ENCODE results near the gene CAMTA1.

The CAMTA1 gene

DNA sequence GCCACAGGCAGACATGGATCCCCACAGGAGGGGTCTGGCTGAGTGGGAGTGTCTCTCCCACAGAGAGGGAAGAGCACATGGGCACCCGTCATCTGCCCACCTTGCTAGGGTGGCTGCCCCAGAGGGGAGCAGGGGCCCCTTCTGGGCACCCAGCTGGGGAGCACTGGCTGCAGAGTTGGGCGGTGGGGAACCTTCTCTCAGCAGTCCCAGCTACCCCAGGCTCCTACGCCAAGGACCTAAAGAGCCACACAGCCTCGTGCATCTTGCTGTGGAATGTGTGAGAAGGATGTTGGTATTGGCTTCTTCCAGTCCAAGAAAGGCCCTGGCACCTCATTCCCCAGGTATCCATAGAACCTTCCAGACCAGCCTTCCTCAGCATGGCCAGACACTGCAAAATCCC, 735.2 kb downstream of the CAMTA1 start:
- TF ChIP-seq, protein P1, sequence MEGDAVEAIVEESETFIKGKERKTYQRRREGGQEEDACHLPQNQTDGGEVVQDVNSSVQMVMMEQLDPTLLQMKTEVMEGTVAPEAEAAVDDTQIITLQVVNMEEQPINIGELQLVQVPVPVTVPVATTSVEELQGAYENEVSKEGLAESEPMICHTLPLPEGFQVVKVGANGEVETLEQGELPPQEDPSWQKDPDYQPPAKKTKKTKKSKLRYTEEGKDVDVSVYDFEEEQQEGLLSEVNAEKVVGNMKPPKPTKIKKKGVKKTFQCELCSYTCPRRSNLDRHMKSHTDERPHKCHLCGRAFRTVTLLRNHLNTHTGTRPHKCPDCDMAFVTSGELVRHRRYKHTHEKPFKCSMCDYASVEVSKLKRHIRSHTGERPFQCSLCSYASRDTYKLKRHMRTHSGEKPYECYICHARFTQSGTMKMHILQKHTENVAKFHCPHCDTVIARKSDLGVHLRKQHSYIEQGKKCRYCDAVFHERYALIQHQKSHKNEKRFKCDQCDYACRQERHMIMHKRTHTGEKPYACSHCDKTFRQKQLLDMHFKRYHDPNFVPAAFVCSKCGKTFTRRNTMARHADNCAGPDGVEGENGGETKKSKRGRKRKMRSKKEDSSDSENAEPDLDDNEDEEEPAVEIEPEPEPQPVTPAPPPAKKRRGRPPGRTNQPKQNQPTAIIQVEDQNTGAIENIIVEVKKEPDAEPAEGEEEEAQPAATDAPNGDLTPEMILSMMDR (IDR thresholded peaks at IDR 0.05; ENCODE audit: insufficient read depth, low read depth, low read length, missing control alignments): no peak
- no peak overlapping the region for H3K4me3 ChIP-seq (ENCODE audit: low read depth, low read length)
- no peak for DNase-seq (ENCODE audit: low read depth)

DNA sequence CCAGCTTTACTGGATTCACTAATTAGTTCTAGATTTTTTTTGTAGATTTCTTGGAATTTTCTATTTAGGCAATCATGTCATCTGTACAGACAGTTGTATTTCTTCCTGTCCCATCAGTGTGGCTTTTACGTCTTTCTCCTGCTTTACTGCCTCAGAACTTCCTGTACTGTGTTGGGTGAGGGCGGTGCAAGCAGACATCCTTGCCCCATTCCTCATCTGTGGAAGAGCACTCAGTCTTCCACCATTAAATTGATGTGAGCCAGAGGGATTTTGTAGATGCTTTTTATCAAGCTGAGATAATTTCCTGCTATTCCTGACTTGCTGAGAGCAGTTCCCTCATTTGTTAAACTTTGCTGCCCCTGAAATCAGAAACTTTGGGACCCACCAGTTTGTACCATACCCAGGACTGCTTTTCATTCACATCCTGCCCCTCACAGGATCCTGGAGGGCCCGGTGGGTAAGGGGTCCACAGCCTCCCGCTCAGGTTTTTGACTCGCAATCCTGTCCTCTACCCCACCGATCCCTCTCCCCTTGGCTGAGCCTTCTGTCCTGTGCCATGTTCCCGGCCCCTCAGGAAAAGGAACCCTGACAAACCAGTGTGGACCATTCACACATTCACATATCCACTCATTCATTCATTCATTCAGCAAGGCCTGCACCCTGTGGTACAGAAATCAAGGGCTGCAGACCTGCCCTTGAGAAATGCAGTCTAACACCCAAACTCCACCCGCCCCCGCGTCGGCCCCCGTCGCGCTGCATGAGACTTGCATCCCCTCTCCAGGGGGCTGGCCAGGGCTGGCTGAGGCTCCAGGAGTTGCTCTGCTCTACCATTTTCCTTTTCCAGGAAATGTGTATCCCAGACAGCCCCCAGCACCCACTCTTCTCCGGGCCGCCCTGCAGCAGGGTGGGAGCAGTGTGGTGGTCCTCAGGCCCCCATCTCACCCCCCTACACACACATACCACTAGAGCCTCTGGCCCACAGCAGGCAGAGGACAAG, 739.4 kb downstream of the CAMTA1 start:
- DNase-seq (ENCODE audit: low read depth): no peak
- no peak overlapping the region for H3K4me3 ChIP-seq (ENCODE audit: low read depth, low read length)
- TF ChIP-seq, protein P1 (IDR thresholded peaks at IDR 0.05; ENCODE audit: insufficient read depth, low read depth, low read length, missing control alignments): no peak

DNA sequence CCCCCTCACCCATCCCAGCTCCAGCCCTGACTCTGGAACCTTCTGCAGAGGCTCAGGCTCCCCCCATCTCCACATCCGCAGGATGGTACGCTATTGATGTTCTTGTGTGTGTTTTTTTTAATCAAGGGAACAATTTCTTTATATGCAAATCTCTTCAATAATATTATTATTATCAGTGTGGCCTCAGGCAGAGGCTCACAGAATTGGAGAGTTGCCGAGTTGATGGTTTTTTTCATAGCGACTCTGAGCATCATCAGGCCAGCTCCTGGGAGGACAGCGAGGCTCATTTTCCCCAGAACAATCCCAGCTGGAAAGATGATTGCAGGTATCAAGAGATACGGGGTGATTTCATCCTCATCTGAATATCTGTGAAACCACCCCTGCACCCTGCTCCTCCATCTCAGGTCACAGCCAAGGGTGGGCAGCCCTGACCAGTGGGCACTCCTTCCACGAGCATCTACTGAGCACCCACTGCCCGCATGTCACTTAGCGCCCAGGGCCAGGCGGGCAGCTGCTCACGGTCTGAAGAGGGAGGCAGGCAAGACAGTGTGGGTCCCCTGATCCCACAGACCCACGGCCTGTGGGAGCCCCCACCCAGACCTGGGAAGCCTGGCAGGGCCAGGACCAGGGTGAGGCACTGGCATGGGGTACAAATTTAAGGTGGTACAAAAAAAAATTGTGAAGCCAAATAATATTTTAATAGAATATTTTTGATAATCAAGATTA, 740.2 kb downstream of the CAMTA1 start:
- H3K4me3 ChIP-seq (ENCODE audit: low read depth, low read length): no peak overlapping the region
- TF ChIP-seq, protein P1 (IDR thresholded peaks at IDR 0.05; ENCODE audit: insufficient read depth, low read depth, low read length, missing control alignments): no peak
- no peak for DNase-seq (ENCODE audit: low read depth)

DNA sequence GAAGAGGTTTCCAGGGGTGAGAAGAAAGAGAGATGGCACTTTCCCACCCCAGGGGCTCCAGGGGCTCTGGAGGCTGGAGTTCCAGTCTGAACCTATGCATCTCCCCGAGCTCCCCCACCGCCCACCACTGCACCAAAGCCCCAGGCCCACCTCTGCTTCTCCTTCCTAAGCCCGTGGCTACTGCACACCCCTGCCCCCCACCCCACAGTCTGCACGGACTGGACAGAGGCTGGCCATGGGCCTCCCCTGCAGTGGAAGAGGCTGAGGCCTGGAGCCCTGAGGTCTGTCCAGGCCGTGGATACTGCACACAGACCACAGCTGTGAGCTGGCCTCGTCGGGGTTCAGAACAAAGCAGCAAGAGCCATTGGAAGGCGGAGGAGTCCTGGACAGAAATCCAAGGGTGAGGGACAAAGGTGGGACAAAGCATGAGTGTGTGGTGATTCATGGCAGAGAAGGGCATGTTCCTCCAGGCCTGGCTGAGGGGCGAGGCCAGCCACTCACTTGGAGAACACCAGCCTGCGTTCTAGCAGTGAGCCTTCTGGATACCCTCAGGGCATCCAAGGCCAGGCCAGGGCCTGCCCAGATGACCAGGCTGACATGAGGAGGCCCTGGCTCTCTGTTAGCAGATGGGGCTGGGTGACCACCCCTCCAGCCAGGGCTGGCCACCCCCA, 741.1 kb downstream of the CAMTA1 start:
- TF ChIP-seq, protein P1 (IDR thresholded peaks at IDR 0.05; ENCODE audit: insufficient read depth, low read depth, low read length, missing control alignments): no peak
- no peak overlapping the region for H3K4me3 ChIP-seq (ENCODE audit: low read depth, low read length)
- no peak for DNase-seq (ENCODE audit: low read depth)

DNA sequence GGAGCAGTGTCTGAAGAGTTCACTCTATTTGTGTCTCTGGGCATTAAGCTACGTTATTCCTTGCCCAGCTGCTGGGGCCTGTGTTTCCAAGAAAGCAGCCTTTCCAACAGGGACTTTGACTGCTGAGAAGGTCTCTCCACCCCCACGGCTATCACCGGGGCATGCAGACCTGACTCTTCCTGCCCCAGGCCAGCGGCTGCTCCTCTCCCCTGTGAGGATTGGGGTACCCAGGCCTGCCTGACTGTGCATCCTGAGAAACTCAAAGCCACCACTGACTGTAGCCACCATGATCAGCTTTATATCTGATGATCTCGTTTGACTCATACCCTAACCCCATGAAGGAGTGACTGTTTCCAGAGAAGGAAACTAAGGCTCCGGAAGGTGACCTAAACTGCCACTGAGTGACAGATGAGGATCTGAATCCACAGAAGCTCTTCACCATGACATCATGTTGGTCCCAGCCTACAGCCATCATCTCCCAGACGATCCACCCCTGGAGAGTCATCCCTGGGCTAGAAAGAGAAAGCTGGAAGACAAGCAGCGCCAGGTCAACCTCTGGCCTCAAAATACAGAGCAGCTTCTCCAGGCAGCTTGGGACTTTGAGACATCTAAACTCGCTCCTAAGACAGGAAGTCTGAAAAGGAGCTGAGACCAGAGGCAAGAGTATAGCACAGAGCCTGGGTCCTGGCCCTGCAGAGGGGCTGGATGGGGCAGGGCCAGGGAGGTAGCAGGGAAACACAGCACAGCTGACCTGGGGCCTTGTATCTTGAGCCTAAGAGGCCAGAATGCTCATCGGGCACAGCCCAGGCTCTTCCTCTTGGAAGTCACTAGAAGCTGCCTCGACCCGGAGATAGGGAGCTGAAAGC, 741.8 kb downstream of the CAMTA1 start:
- DNase-seq (ENCODE audit: low read depth): no peak
- H3K4me3 ChIP-seq (ENCODE audit: low read depth, low read length): no peak overlapping the region
- TF ChIP-seq, protein P1 (IDR thresholded peaks at IDR 0.05; ENCODE audit: insufficient read depth, low read depth, low read length, missing control alignments): no peak

DNA sequence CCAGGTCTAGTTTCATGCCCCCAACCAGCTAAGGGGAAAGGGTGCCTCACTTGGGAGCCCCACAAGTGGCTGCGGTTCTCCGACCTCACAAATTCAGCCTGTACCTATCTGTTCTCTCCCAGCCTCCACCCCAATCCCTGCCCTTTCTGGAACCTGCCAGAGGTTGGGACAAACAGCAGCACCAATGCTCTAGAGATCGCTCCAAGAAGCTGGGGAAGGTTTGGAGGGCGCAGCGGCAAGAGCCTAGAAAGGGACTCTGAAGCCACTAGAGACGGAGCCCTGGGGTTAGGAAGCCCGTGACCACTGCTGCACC, 742.4 kb downstream of the CAMTA1 start:
- no peak overlapping the region for H3K4me3 ChIP-seq (ENCODE audit: low read depth, low read length)
- DNase-seq (ENCODE audit: low read depth): no peak
- TF ChIP-seq, protein P1 (IDR thresholded peaks at IDR 0.05; ENCODE audit: insufficient read depth, low read depth, low read length, missing control alignments): no peak

Data from GM12865 (cell line).